HepG2 (cell line): Measurements from ENCODE around the gene ENDOU. TPM values are rescaled to one million over a fixed set of nuclear protein-coding genes. Genes with fewer than 3 reads are reported as not detected.

ENCODE experiments used
- ATM ChIP-seq: fragments of 450-650 bp; IDR thresholded peaks from 2 replicates; pipeline ENCODE4 v1.7.1; 2017; ENCODE audit warnings: mild to moderate bottlenecking, borderline replicate concordance
- CHCHD3 ChIP-seq: sonication (generic); formaldehyde crosslinking; IDR thresholded peaks from 2 replicates; pipeline ENCODE4 v1.8.0; 2022; ENCODE audit warnings: mild to moderate bottlenecking, missing genetic modification reagents, moderate library complexity
- CHD2 ChIP-seq: IDR thresholded peaks from 2 replicates; pipeline ENCODE4 v1.6.1; 2011; ENCODE audit warnings: low read depth, low read length, improper control_type of control experiment
- ELF3 ChIP-seq: IDR thresholded peaks from 2 replicates; pipeline ENCODE4 v1.6.1; 2016; ENCODE audit warnings: missing genetic modification reagents, missing compliant biosample characterization
- HNRNPK ChIP-seq: fragments of 200-400 bp; formaldehyde crosslinking; IDR thresholded peaks from 2 replicates; pipeline ENCODE4 v1.6.1; 2018; ENCODE audit warnings: low read length, low read depth, moderate library complexity, mild to moderate bottlenecking; ENCODE audit not compliant: poor library complexity, severe bottlenecking
- IKZF1 ChIP-seq: fragments of 450-650 bp; IDR thresholded peaks from 2 replicates; pipeline ENCODE4 v1.7.1; 2016
- KLF6 ChIP-seq: IDR thresholded peaks from 2 replicates; pipeline ENCODE4 v1.8.0; 2016; ENCODE audit warnings: missing biosample characterization, missing genetic modification reagents
- MYNN ChIP-seq: sonication (generic); formaldehyde crosslinking; IDR thresholded peaks from 2 replicates; pipeline ENCODE4 v1.4.0; 2020; ENCODE audit warnings: mild to moderate bottlenecking, low read depth, missing genetic modification reagents
- MZF1 ChIP-seq: sonication (generic); formaldehyde crosslinking; IDR thresholded peaks from 2 replicates; pipeline ENCODE4 v1.8.1; 2023; ENCODE audit warnings: mild to moderate bottlenecking, missing genetic modification reagents, borderline replicate concordance
- RFX3 ChIP-seq: IDR thresholded peaks from 2 replicates; pipeline ENCODE4 v1.6.1; 2016; ENCODE audit warnings: missing biosample characterization, missing genetic modification reagents
- TAF15 ChIP-seq: fragments of 200-400 bp; formaldehyde crosslinking; IDR thresholded peaks from one replicate; pipeline ENCODE4 v1.6.1; 2018; ENCODE audit warnings: mild to moderate bottlenecking, low read depth, low read length; ENCODE audit not compliant: poor library complexity, severe bottlenecking
- U2AF2 ChIP-seq: fragments of 200-400 bp; formaldehyde crosslinking; IDR thresholded peaks from 2 replicates; pipeline ENCODE4 v1.6.1; 2017; ENCODE audit warnings: low read depth, mild to moderate bottlenecking, low read length
- ZFP36L1 ChIP-seq: sonication (generic); formaldehyde crosslinking; IDR thresholded peaks from 2 replicates; pipeline ENCODE4 v1.8.0; 2022; ENCODE audit warnings: mild to moderate bottlenecking, missing genetic modification reagents, moderate library complexity
- polyA plus RNA-seq, 8 experiments: library from polyadenylated mRNA; depleted of rRNA in 3 of 8; stranded (reverse) in 7 of 8; unstranded in 1 of 8; fragments of >200 nt; fragmentation: Illumina TruSeq in 4 of 8; extraction: Trizol in 4 of 8; gene quantifications; 2 replicates each; pipeline versions ENCODE4 v1.2.1 to v1.2.3, GENCODE V29; 2011 to 2016; ENCODE audit warnings: low read depth in 4 of 8, missing spikeins in 1 of 8, mixed read lengths in 1 of 8; ENCODE audit not compliant: insufficient read depth in 1 of 8
- total RNA-seq, 5 experiments: library from RNA; depleted of rRNA; stranded (reverse); fragments of >200 nt; fragmentation: Illumina TruSeq; extraction: Trizol; gene quantifications; 2 replicates each; pipeline ENCODE4 v1.2.3, GENCODE V29; 2016; ENCODE audit warnings: low read depth in 1 of 5
- TF ChIP-seq, protein P1 (sequence below): sonication (generic); formaldehyde crosslinking; IDR thresholded peaks from 2 replicates; pipeline ENCODE4 v1.8.1; 2022; ENCODE audit warnings: mild to moderate bottlenecking, missing genetic modification reagents
- TF ChIP-seq, protein P2 (sequence below): sonication (generic); formaldehyde crosslinking; IDR thresholded peaks from 2 replicates; pipeline ENCODE4 v1.5.0; 2020; ENCODE audit warnings: missing genetic modification reagents, mild to moderate bottlenecking, borderline replicate concordance
- TF ChIP-seq, protein P3 (sequence below): sonication (generic); formaldehyde crosslinking; IDR thresholded peaks from 2 replicates; pipeline ENCODE4 v1.4.0; 2020; ENCODE audit warnings: missing genetic modification reagents
- TF ChIP-seq, protein P4 (sequence below): sonication (generic); formaldehyde crosslinking; IDR thresholded peaks from 2 replicates; pipeline ENCODE4 v1.8.0; 2022; ENCODE audit warnings: low read depth, missing genetic modification reagents
- TF ChIP-seq, protein P5 (sequence below): sonication (generic); formaldehyde crosslinking; IDR thresholded peaks from 2 replicates; pipeline ENCODE4 v1.9.0; 2021; ENCODE audit warnings: missing genetic modification reagents, borderline replicate concordance
- TF ChIP-seq, protein P6 (sequence below): sonication (generic); formaldehyde crosslinking; IDR thresholded peaks from 2 replicates; pipeline ENCODE4 v1.8.0; 2022; ENCODE audit warnings: missing genetic modification reagents, mild to moderate bottlenecking, borderline replicate concordance

Gene ENDOU
- total and polyA plus RNA-seq, 2 of the 13 experiments (the other 11 are each of a cell fraction or from before 2014, with no cell fraction given) = not detected

DNA sequence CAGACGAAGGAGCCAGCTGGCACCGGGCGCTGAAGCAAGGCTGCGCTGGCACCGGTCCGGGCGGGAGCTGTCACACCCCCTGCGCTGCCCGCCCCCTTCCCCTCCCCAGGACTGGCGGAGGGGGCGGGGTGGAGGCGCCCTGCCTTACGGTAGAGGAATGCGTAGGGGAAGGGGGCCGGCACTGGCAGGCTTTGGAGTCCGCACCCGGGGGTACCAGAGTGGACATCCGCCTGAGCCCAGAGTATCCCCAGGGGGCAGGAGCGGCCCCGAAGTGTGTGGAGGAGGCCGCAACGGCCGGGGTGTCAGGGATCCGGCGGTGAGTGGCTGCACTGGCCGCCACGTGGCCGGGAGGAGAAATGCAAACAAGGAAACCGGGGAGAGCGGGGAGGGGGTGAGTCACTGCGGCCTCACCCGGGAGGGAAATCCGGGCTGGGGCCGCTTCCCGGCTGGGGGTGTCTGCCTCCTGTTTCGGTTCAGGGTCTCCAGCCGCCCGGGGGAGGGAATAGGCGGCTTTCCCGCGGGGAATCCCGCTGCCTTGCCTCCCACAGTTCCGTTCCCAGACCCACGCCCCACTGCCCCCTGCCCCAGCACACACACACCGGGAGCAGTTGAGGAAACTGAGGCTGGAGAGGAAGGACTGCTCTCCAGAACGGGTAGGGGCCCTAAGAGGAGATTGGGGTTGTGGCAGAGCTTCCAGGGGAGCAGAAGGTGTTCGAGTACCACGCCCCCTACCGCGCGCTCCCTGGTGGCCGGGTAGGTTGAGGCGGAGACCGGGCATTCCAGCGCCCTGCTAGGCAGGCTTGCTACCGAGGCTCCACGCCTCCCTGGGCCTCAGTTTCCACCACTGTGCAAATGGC is 33.8 kb upstream of the ENDOU start, which contains the start of gene RAPGEF3 (continued):
- TF ChIP-seq, protein P1, sequence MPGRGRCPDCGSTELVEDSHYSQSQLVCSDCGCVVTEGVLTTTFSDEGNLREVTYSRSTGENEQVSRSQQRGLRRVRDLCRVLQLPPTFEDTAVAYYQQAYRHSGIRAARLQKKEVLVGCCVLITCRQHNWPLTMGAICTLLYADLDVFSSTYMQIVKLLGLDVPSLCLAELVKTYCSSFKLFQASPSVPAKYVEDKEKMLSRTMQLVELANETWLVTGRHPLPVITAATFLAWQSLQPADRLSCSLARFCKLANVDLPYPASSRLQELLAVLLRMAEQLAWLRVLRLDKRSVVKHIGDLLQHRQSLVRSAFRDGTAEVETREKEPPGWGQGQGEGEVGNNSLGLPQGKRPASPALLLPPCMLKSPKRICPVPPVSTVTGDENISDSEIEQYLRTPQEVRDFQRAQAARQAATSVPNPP (CRISPR knock-in tag) = no peak
- TF ChIP-seq ZFP36L1 (CRISPR knock-in tag) (0 out of 2 replicates have a peak, but pooled peaks have one; percentile 31), ELF3 (CRISPR knock-in tag) (peak; percentile 58; the same call in 1 of the 2 replicates), MZF1 (CRISPR knock-in tag) (no peak), CHCHD3 (CRISPR knock-in tag) (no peak), HNRNPK (peak; percentile 40), U2AF2 (no peak), ATM (no peak), RFX3 (no peak), CHD2 (no peak), IKZF1 (no peak), TAF15 (no peak), MYNN (no peak), KLF6 (no peak)
- TF ChIP-seq, protein P2, sequence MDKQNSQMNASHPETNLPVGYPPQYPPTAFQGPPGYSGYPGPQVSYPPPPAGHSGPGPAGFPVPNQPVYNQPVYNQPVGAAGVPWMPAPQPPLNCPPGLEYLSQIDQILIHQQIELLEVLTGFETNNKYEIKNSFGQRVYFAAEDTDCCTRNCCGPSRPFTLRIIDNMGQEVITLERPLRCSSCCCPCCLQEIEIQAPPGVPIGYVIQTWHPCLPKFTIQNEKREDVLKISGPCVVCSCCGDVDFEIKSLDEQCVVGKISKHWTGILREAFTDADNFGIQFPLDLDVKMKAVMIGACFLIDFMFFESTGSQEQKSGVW (CRISPR knock-in tag) = no peak
- TF ChIP-seq, protein P3, sequence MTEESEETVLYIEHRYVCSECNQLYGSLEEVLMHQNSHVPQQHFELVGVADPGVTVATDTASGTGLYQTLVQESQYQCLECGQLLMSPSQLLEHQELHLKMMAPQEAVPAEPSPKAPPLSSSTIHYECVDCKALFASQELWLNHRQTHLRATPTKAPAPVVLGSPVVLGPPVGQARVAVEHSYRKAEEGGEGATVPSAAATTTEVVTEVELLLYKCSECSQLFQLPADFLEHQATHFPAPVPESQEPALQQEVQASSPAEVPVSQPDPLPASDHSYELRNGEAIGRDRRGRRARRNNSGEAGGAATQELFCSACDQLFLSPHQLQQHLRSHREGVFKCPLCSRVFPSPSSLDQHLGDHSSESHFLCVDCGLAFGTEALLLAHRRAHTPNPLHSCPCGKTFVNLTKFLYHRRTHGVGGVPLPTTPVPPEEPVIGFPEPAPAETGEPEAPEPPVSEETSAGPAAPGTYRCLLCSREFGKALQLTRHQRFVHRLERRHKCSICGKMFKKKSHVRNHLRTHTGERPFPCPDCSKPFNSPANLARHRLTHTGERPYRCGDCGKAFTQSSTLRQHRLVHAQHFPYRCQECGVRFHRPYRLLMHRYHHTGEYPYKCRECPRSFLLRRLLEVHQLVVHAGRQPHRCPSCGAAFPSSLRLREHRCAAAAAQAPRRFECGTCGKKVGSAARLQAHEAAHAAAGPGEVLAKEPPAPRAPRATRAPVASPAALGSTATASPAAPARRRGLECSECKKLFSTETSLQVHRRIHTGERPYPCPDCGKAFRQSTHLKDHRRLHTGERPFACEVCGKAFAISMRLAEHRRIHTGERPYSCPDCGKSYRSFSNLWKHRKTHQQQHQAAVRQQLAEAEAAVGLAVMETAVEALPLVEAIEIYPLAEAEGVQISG = peak; percentile 64; the same call in 1 of the 2 replicates
- TF ChIP-seq, protein P4, sequence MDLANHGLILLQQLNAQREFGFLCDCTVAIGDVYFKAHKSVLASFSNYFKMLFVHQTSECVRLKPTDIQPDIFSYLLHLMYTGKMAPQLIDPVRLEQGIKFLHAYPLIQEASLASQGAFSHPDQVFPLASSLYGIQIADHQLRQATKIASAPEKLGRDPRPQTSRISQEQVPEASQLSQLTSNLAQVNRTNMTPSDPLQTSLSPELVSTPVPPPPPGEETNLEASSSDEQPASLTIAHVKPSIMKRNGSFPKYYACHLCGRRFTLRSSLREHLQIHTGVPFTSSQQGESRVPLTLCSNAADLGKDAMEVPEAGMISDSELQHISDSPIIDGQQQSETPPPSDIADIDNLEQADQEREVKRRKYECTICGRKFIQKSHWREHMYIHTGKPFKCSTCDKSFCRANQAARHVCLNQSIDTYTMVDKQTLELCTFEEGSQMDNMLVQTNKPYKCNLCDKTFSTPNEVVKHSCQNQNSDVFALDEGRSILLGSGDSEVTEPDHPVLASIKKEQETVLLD = no peak
- TF ChIP-seq, protein P5, sequence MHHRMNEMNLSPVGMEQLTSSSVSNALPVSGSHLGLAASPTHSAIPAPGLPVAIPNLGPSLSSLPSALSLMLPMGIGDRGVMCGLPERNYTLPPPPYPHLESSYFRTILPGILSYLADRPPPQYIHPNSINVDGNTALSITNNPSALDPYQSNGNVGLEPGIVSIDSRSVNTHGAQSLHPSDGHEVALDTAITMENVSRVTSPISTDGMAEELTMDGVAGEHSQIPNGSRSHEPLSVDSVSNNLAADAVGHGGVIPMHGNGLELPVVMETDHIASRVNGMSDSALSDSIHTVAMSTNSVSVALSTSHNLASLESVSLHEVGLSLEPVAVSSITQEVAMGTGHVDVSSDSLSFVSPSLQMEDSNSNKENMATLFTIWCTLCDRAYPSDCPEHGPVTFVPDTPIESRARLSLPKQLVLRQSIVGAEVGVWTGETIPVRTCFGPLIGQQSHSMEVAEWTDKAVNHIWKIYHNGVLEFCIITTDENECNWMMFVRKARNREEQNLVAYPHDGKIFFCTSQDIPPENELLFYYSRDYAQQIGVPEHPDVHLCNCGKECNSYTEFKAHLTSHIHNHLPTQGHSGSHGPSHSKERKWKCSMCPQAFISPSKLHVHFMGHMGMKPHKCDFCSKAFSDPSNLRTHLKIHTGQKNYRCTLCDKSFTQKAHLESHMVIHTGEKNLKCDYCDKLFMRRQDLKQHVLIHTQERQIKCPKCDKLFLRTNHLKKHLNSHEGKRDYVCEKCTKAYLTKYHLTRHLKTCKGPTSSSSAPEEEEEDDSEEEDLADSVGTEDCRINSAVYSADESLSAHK = no peak
- TF ChIP-seq, protein P6, sequence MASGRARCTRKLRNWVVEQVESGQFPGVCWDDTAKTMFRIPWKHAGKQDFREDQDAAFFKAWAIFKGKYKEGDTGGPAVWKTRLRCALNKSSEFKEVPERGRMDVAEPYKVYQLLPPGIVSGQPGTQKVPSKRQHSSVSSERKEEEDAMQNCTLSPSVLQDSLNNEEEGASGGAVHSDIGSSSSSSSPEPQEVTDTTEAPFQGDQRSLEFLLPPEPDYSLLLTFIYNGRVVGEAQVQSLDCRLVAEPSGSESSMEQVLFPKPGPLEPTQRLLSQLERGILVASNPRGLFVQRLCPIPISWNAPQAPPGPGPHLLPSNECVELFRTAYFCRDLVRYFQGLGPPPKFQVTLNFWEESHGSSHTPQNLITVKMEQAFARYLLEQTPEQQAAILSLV = no peak; the same call in 1 of the 2 replicates
